Endodermal cell (in vitro differentiated cells): ENCODE results near the gene PTGIR. TPM values are rescaled to one million over a fixed set of nuclear protein-coding genes. Genes with fewer than 3 reads are reported as not detected.

Experiments used
- DNase-seq: peaks from one replicate; pipeline ENCODE4 v3.0.0-alpha.2; 2017
- H3K27ac ChIP-seq: 2 replicates; pipeline ENCODE4 v1.5.1; 2013; ENCODE audit warnings: mild to moderate bottlenecking, low read depth, low read length, moderate library complexity
- H3K27me3 ChIP-seq: 2 replicates; pipeline ENCODE4 v1.6.1; 2013; ENCODE audit warnings: mild to moderate bottlenecking, low read length, moderate library complexity; ENCODE audit not compliant: insufficient read depth, control insufficient read depth, poor library complexity, severe bottlenecking
- H3K36me3 ChIP-seq: 2 replicates; pipeline ENCODE4 v1.7.0; 2013; ENCODE audit warnings: mild to moderate bottlenecking, low read length, moderate library complexity; ENCODE audit not compliant: control insufficient read depth, insufficient read depth
- H3K4me1 ChIP-seq: one replicate; pipeline ENCODE4 v1.7.0; 2013; ENCODE audit warnings: low read length; ENCODE audit not compliant: control insufficient read depth, insufficient read depth
- H3K4me3 ChIP-seq: 2 replicates; pipeline ENCODE4 v1.5.1; 2013; ENCODE audit warnings: mild to moderate bottlenecking, low read length, moderate library complexity
- H3K9ac ChIP-seq: 2 replicates; pipeline ENCODE4 v1.6.1; 2013; ENCODE audit warnings: mild to moderate bottlenecking, low read length, moderate library complexity; ENCODE audit not compliant: poor library complexity, severe bottlenecking; ENCODE audit errors: extremely low read depth
- H3K9me3 ChIP-seq: 2 replicates; pipeline ENCODE4 v1.6.1; 2013; ENCODE audit warnings: mild to moderate bottlenecking, low read length, moderate library complexity; ENCODE audit not compliant: control insufficient read depth
- H3K27ac Mint-ChIP-seq: 2 replicates; pipeline ENCODE4 v1.8.0; 2020; ENCODE audit warnings: mixed read lengths
- H3K27me3 Mint-ChIP-seq: 2 replicates; pipeline ENCODE4 v1.8.0; 2021; ENCODE audit warnings: mild to moderate bottlenecking, mixed read lengths; ENCODE audit not compliant: insufficient read depth
- H3K36me3 Mint-ChIP-seq: 2 replicates; pipeline ENCODE4 v1.8.0; 2020; ENCODE audit warnings: low read depth, mixed read lengths
- H3K4me1 Mint-ChIP-seq: 2 replicates; pipeline ENCODE4 v1.8.0; 2020; ENCODE audit warnings: mixed read lengths
- H3K4me3 Mint-ChIP-seq: 2 replicates; pipeline ENCODE4 v1.8.0; 2020; ENCODE audit warnings: mild to moderate bottlenecking, moderate library complexity, mixed read lengths
- H3K9me3 Mint-ChIP-seq: 2 replicates; pipeline ENCODE4 v1.8.0; 2020; ENCODE audit warnings: mild to moderate bottlenecking, mixed read lengths
- CTCF ChIP-seq: fragments of 200-600 bp; sonication (generic); conservative IDR thresholded peaks from 2 replicates; pipeline ENCODE4 v1.5.0; 2021; ENCODE audit warnings: antibody characterized with exemption, mild to moderate bottlenecking
- WGBS, 2 experiments: methylation state at CpG; one replicate each; pipeline versions ENCODE4 v1.1.5 to v1.1.7; 2013; ENCODE audit warnings: missing lambda C conversion rate in 2 of 2, mixed read lengths in 1 of 2; ENCODE audit not compliant: insufficient coverage in 1 of 2, insufficient read length in 1 of 2; 5-methylcytosine and 5-hydroxymethylcytosine counted together
- total RNA-seq, 2 donors: library from RNA; stranded (reverse); fragmentation: NEBNext Ultra II Directional in 1 of 2; extraction: Animal tissue kit (Norgen Biotek cat#: 25700) in 1 of 2; gene quantifications; 2 replicates in 1 of 2; 3 replicates in 1 of 2; pipeline ENCODE4 v1.2.1, GENCODE V29; 2021

Gene PTGIR
- total RNA-seq, 2 donors from 2014 or later, result not detected

GRCh38 chr19:46609511-46610412 is 15.1 kb downstream of the PTGIR start:
- H3K4me3 ChIP-seq, result no peak overlapping the region
- peak overlapping the region; percentile 53 for H3K27ac ChIP-seq
- no peaks in the 10 kb centered on the region for H3K27me3 ChIP-seq
- no peak overlapping the region for H3K27ac Mint-ChIP-seq
- H3K9me3 Mint-ChIP-seq, result no peaks in the 10 kb centered on the region
- H3K27me3 Mint-ChIP-seq, result no peaks in the 10 kb centered on the region
- WGBS, 2 experiments, result 93 to 96% methylated on average over 25 to 30 of the region's 30 CpGs
- H3K4me3 Mint-ChIP-seq, result no peak overlapping the region
- TF ChIP-seq CTCF, result no peak
- H3K4me1 ChIP-seq, result no peaks in the 10 kb centered on the region
- peaks cover 54% of the 10 kb centered on the region for H3K36me3 Mint-ChIP-seq
- peaks cover 2% of the 10 kb centered on the region for H3K4me1 Mint-ChIP-seq
- H3K9ac ChIP-seq, result no peak overlapping the region
- no peaks in the 10 kb centered on the region for H3K9me3 ChIP-seq
- peaks cover 49% of the 10 kb centered on the region for H3K36me3 ChIP-seq
- DNase-seq, result peak; percentile 38

- no peak overlapping the region for H3K4me3 Mint-ChIP-seq
- TF ChIP-seq CTCF, result no peak
- H3K27ac Mint-ChIP-seq, result no peak overlapping the region
- Histone ChIP-seq H3K4me3 (no peak overlapping the region), H3K27me3 (no peaks in the 10 kb centered on the region), H3K27ac (no peak overlapping the region), H3K4me1 (peaks cover 5% of the 10 kb centered on the region), H3K9me3 (no peaks in the 10 kb centered on the region), H3K9ac (no peak overlapping the region), H3K36me3 (peaks cover 56% of the 10 kb centered on the region)
- H3K36me3 Mint-ChIP-seq, result peaks cover 54% of the 10 kb centered on the region
- H3K9me3 Mint-ChIP-seq, result no peaks in the 10 kb centered on the region
- peak; percentile 20 for DNase-seq
- 95 to 99% methylated on average over 19 to 27 of the region's 27 CpGs for WGBS, 2 experiments
- peaks cover 8% of the 10 kb centered on the region for H3K4me1 Mint-ChIP-seq
- H3K27me3 Mint-ChIP-seq, result no peaks in the 10 kb centered on the region
Observed at GRCh38 chr19:46608581-46609345, 16.1 kb downstream of the PTGIR start.

- Histone ChIP-seq H3K27me3 (no peaks in the 10 kb centered on the region), H3K4me3 (no peak overlapping the region), H3K27ac (no peak overlapping the region), H3K4me1 (peaks cover 7% of the 10 kb centered on the region), H3K9ac (no peak overlapping the region), H3K36me3 (peaks cover 56% of the 10 kb centered on the region), H3K9me3 (no peaks in the 10 kb centered on the region)
- peak; percentile 18 for DNase-seq
- Mint-ChIP-seq H3K9me3 (no peaks in the 10 kb centered on the region), H3K27me3 (no peaks in the 10 kb centered on the region), H3K27ac (no peak overlapping the region), H3K4me1 (peaks cover 13% of the 10 kb centered on the region), H3K4me3 (no peak overlapping the region), H3K36me3 (peaks cover 54% of the 10 kb centered on the region)
- 93 to 96% methylated on average over 9 of the region's 9 CpGs for WGBS, 2 experiments
- TF ChIP-seq CTCF, result no peak
Observed at GRCh38 chr19:46608178-46608577, 16.7 kb downstream of the PTGIR start.
